ENCODE measurements around the gene PRMT6. TPM values are rescaled to one million over a fixed set of nuclear protein-coding genes. Genes with fewer than 3 reads are reported as not detected.
"Not testable (repeated sequence)": the region's sequence is repeated elsewhere in the genome, so short reads cannot be mapped to it uniquely, and the experiment has no call there.

The PRMT6 gene
- total RNA-seq, 1 experiment from 2014 or later = 11.5 TPM

DNA sequence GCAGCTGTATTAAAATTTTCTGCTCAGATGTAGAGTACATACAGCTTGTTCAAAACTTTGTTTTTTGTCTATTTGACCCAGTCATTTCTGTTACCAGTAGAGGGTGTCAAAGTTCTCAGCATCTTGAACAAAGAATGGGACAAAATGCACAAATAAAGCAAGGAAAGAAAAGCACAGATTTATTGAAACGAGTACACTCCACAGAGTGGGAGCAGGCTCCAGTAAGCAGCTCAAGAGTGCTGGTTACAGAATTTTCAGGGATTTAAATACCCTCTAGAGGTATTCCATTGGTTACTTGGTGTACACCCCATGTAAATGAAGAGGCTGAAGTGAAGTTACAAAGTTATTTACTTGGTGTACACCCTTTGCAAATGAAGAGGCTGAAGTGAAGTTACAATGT, 8.9 kb upstream of the PRMT6 start:
- H3K36me3 ChIP-seq (ENCODE audit: control insufficient read depth, insufficient read depth, low read length) = no peaks in the 10 kb centered on the region
- H3K36me3 Mint-ChIP-seq (ENCODE audit: insufficient read depth, unreplicated experiment) = no peaks in the 10 kb centered on the region
- H3K4me1 ChIP-seq = no peaks in the 10 kb centered on the region
- POLR2A ChIA-PET = no interaction called here
- no peak overlapping the region for H3K4me3 ChIP-seq (ENCODE audit: low read depth, low read length)
- no peaks in the 10 kb centered on the region for H3K27me3 Mint-ChIP-seq (ENCODE audit: insufficient read depth, unreplicated experiment)
- TF ChIP-seq, protein P1, sequence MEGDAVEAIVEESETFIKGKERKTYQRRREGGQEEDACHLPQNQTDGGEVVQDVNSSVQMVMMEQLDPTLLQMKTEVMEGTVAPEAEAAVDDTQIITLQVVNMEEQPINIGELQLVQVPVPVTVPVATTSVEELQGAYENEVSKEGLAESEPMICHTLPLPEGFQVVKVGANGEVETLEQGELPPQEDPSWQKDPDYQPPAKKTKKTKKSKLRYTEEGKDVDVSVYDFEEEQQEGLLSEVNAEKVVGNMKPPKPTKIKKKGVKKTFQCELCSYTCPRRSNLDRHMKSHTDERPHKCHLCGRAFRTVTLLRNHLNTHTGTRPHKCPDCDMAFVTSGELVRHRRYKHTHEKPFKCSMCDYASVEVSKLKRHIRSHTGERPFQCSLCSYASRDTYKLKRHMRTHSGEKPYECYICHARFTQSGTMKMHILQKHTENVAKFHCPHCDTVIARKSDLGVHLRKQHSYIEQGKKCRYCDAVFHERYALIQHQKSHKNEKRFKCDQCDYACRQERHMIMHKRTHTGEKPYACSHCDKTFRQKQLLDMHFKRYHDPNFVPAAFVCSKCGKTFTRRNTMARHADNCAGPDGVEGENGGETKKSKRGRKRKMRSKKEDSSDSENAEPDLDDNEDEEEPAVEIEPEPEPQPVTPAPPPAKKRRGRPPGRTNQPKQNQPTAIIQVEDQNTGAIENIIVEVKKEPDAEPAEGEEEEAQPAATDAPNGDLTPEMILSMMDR (IDR thresholded peaks at IDR 0.05; ENCODE audit: insufficient read depth in 1 of 2, low read depth in 1 of 2, low read length in 1 of 2, severe bottlenecking in 1 of 2, unreplicated experiment in 1 of 2) = no peak
- no peaks in the 10 kb centered on the region for H3K9me3 Mint-ChIP-seq (ENCODE audit: unreplicated experiment)
- no peaks in the 10 kb centered on the region for H3K9me3 ChIP-seq
- H3K27ac Mint-ChIP-seq (ENCODE audit: unreplicated experiment) = no peak overlapping the region
- CTCF ChIA-PET = no interaction called here
- H3K4me3 Mint-ChIP-seq (ENCODE audit: unreplicated experiment) = no peak overlapping the region
- intact Hi-C loops (cut with micrococcal nuclease; ENCODE audit: unreplicated experiment) = no loop called here
- no peaks in the 10 kb centered on the region for H3K4me1 Mint-ChIP-seq (ENCODE audit: low read depth, unreplicated experiment)
- no TSS peak for BruUV-seq (replicated peaks)
- no peaks in the 10 kb centered on the region for H3K27me3 ChIP-seq (replicated peaks; ENCODE audit: control insufficient read depth, insufficient read depth, low read length)
- no peak for DNase-seq

DNA sequence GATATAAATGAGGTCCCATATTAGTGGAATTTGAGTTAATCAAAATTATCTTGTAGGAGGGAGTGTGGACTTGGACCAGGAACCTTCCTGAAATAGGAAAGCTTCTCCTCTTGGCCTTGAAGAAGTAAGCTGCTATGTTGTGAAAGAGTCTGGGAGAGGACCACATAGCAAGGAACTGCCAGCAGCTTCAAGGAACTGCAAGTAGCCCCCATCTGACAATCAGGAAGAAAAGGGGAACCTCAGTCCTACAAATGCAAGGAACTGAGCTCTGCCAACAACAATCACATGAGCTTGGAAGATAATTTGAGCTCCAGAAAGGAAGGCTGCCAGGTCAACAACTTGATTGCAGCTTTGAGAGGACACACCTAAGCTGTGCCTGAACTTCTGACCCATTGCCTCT, 8.2 kb upstream of the PRMT6 start:
- no TSS peak for BruUV-seq (replicated peaks)
- Histone ChIP-seq H3K27me3 (replicated peaks; ENCODE audit: control insufficient read depth, insufficient read depth, low read length) (no peaks in the 10 kb centered on the region), H3K36me3 (ENCODE audit: control insufficient read depth, insufficient read depth, low read length) (no peaks in the 10 kb centered on the region), H3K4me3 (ENCODE audit: low read depth, low read length) (no peak overlapping the region), H3K4me1 (no peaks in the 10 kb centered on the region), H3K9me3 (no peaks in the 10 kb centered on the region)
- intact Hi-C loops (cut with micrococcal nuclease; ENCODE audit: unreplicated experiment) = no loop called here
- H3K4me1 Mint-ChIP-seq (ENCODE audit: low read depth, unreplicated experiment) = no peaks in the 10 kb centered on the region
- DNase-seq = no peak
- H3K36me3 Mint-ChIP-seq (ENCODE audit: insufficient read depth, unreplicated experiment) = no peaks in the 10 kb centered on the region
- no peak overlapping the region for H3K27ac Mint-ChIP-seq (ENCODE audit: unreplicated experiment)
- no peak overlapping the region for H3K4me3 Mint-ChIP-seq (ENCODE audit: unreplicated experiment)
- H3K27me3 Mint-ChIP-seq (ENCODE audit: insufficient read depth, unreplicated experiment) = no peaks in the 10 kb centered on the region
- ChIA-PET CTCF (no interaction called here), POLR2A (no interaction called here)
- TF ChIP-seq, protein P1 (IDR thresholded peaks at IDR 0.05; ENCODE audit: insufficient read depth in 1 of 2, low read depth in 1 of 2, low read length in 1 of 2, severe bottlenecking in 1 of 2, unreplicated experiment in 1 of 2) = no peak
- H3K9me3 Mint-ChIP-seq (ENCODE audit: unreplicated experiment) = no peaks in the 10 kb centered on the region

DNA sequence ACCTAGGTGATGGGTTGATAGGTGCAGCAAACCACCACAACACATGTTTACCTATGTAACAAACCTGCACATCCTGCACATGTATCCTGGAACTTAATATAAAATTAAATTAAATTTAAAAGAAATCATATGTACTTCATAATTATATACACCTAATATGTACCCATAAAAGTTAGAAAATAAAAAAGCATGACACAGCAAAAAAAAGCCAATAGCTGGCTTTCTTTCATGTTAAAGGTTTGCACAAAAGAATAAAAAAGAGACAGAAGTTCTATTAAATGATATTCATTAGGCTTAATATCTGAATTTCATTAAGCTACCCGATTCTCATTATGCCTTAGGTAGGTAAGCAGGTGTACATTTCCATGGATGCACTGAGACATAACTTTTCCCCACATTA, 5.2 kb upstream of the PRMT6 start:
- no peaks in the 10 kb centered on the region for H3K36me3 Mint-ChIP-seq (ENCODE audit: insufficient read depth, unreplicated experiment)
- CTCF ChIA-PET = no interaction called here

DNA sequence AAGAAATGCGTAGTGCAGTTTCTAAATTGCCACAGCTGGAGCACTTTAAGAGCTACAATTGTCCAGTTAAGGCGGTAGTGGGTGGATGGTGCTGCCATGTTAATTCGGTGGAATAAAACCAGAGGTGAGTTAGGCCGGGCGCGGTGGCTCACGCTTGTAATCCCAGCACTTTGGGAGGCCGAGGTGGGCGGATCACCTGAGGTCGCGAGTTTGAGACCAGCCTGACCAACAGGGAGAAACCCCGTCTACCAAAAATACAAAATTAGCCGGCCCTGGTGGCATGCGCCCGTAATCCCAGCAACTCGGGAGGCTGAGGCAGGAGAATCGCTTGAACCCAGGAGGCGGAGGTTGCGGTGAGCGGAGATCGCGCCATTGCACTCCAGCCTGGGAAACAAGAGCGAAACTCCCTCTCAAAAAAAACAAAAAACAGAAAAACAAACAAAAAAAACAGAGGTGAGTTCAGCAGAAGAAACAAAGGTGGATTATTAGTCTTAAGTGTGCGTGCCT, 502 bp upstream of the PRMT6 start:
- H3K36me3 ChIP-seq (ENCODE audit: control insufficient read depth, insufficient read depth, low read length); H3K36me3 Mint-ChIP-seq (ENCODE audit: insufficient read depth, unreplicated experiment); CTCF ChIA-PET; H3K9me3 ChIP-seq; H3K4me1 ChIP-seq; POLR2A ChIA-PET; H3K27me3 Mint-ChIP-seq (ENCODE audit: insufficient read depth, unreplicated experiment); DNase-seq; H3K9me3 Mint-ChIP-seq (ENCODE audit: unreplicated experiment); H3K27me3 ChIP-seq (replicated peaks; ENCODE audit: control insufficient read depth, insufficient read depth, low read length); H3K4me1 Mint-ChIP-seq (ENCODE audit: low read depth, unreplicated experiment); BruUV-seq (replicated peaks): not testable (repeated sequence)
- H3K4me3 ChIP-seq (ENCODE audit: low read depth, low read length) = peak overlapping the region; percentile 67
- peak overlapping the region; percentile 88 for H3K4me3 Mint-ChIP-seq (ENCODE audit: unreplicated experiment)
- H3K27ac Mint-ChIP-seq (ENCODE audit: unreplicated experiment) = peak overlapping the region; percentile 78
- intact Hi-C loops (cut with micrococcal nuclease; ENCODE audit: unreplicated experiment) = loop anchor here (2.0 kb wide), 1 partner anchor 85 kb away; the partner anchor contains the start of gene NTNG1

More for the DNA sequence above, 5.2 kb upstream of the PRMT6 start:
- Mint-ChIP-seq H3K27me3 (ENCODE audit: insufficient read depth, unreplicated experiment) (no peaks in the 10 kb centered on the region), H3K9me3 (ENCODE audit: unreplicated experiment) (no peaks in the 10 kb centered on the region), H3K4me3 (ENCODE audit: unreplicated experiment) (no peak overlapping the region), H3K4me1 (ENCODE audit: low read depth, unreplicated experiment) (no peaks in the 10 kb centered on the region), H3K27ac (ENCODE audit: unreplicated experiment) (no peak overlapping the region)
- H3K9me3 ChIP-seq = no peaks in the 10 kb centered on the region
- no peaks in the 10 kb centered on the region for H3K36me3 ChIP-seq (ENCODE audit: control insufficient read depth, insufficient read depth, low read length)
- TF ChIP-seq, protein P1 (IDR thresholded peaks at IDR 0.05; ENCODE audit: insufficient read depth in 1 of 2, low read depth in 1 of 2, low read length in 1 of 2, severe bottlenecking in 1 of 2, unreplicated experiment in 1 of 2) = no peak
- intact Hi-C loops (cut with micrococcal nuclease; ENCODE audit: unreplicated experiment) = no loop called here
- DNase-seq = no peak
- no peak overlapping the region for H3K4me3 ChIP-seq (ENCODE audit: low read depth, low read length)
- no TSS peak for BruUV-seq (replicated peaks)
- POLR2A ChIA-PET = no interaction called here
- no peaks in the 10 kb centered on the region for H3K4me1 ChIP-seq
- H3K27me3 ChIP-seq (replicated peaks; ENCODE audit: control insufficient read depth, insufficient read depth, low read length) = no peaks in the 10 kb centered on the region
